Activated B cell treated with CpG ODN at 0.5 μM for 24 hours (primary cell): Measurements from ENCODE around the gene MYL9. TPM values are rescaled to one million over a fixed set of nuclear protein-coding genes. Genes with fewer than 3 reads are reported as not detected.

Source experiments
- ATAC-seq: fragments of 200-7000 bp; cut with Tn5 transposase; one replicate; pipeline ENCODE4 v1.10.0; 2021; ENCODE audit warnings: low read depth, mild to moderate bottlenecking, moderate library complexity
- CTCF ChIA-PET: fragments of 350-600 bp; sonication (Branson Sonifier 250); formaldehyde crosslinking; loops from one replicate; lab custom pipeline; 2021; ENCODE audit warnings: antibody characterized with exemption; lab: Charles Lee
- POLR2A ChIA-PET: fragments of 350-600 bp; sonication (Branson Sonifier 250); formaldehyde crosslinking; loops from one replicate; lab custom pipeline; 2021; ENCODE audit warnings: antibody characterized with exemption; lab: Charles Lee
- DNase-seq: peaks from one replicate; pipeline ENCODE4 v3.0.0; 2022
- H3K27ac Mint-ChIP-seq: one replicate; pipeline ENCODE4 v1.8.0; 2020; ENCODE audit warnings: mixed read lengths
- H3K27me3 Mint-ChIP-seq: one replicate; pipeline ENCODE4 v1.8.0; 2021; ENCODE audit warnings: mixed read lengths
- H3K36me3 Mint-ChIP-seq: one replicate; pipeline ENCODE4 v1.8.0; 2021; ENCODE audit warnings: low read depth, mixed read lengths
- H3K4me1 Mint-ChIP-seq: one replicate; pipeline ENCODE4 v1.8.0; 2021; ENCODE audit warnings: mixed read lengths
- H3K4me3 Mint-ChIP-seq: one replicate; pipeline ENCODE4 v1.8.0; 2020; ENCODE audit warnings: mild to moderate bottlenecking, mixed read lengths
- H3K9me3 Mint-ChIP-seq: one replicate; pipeline ENCODE4 v1.8.0; 2020; ENCODE audit warnings: mixed read lengths
- CTCF ChIP-seq: fragments of 200-600 bp; IDR thresholded peaks from one replicate; pipeline ENCODE4 v1.8.0; 2022; ENCODE audit warnings: antibody characterized with exemption, mild to moderate bottlenecking
- intact Hi-C: fragments of 100-400 bp; cut with micrococcal nuclease; formaldehyde crosslinking; loops from one replicate; pipeline ENCODE4 v1.15.1; 2024
- total RNA-seq: library from RNA; stranded (reverse); gene quantifications from 2 replicates; pipeline ENCODE4 v1.2.3, GENCODE V29; 2022

MYL9 gene
- total RNA-seq, 1 donor from 2014 or later = 5.4 TPM

- H3K9me3 Mint-ChIP-seq = no peaks in the 10 kb centered on the region
- no peak for ATAC-seq
- peak overlapping the region; percentile 71 for H3K27ac Mint-ChIP-seq
- no peak for DNase-seq
- H3K36me3 Mint-ChIP-seq = peaks cover 65% of the 10 kb centered on the region
- POLR2A ChIA-PET = interaction anchor here (0.6 kb wide), 1 partner anchor 1848 kb away, joined by 3 read pairs; no protein-coding TSS in a partner anchor
- intact Hi-C loops = no loop called here
- TF ChIP-seq CTCF = no peak
- H3K4me3 Mint-ChIP-seq = no peak overlapping the region
- no peaks in the 10 kb centered on the region for H3K27me3 Mint-ChIP-seq
- CTCF ChIA-PET = interaction anchor here (0.6 kb wide), 1 partner anchor 131 kb away, joined by 3 read pairs; no protein-coding TSS in a partner anchor
- peaks cover 19% of the 10 kb centered on the region for H3K4me1 Mint-ChIP-seq
Observed at GRCh38 chr20:36523341-36523740, 18.0 kb upstream of the MYL9 start.

- DNase-seq = no peak
- CTCF ChIA-PET = no interaction called here
Observed at GRCh38 chr20:36525620-36526365, 15.5 kb upstream of the MYL9 start.

GRCh38 chr20:36526521-36527011 is 14.8 kb upstream of the MYL9 start:
- ChIA-PET POLR2A (no interaction called here), CTCF (no interaction called here)
- TF ChIP-seq CTCF = no peak
- peaks cover 18% of the 10 kb centered on the region for H3K4me1 Mint-ChIP-seq
- ATAC-seq (no peak), DNase-seq (no peak)
- no peak overlapping the region for H3K27ac Mint-ChIP-seq
- H3K36me3 Mint-ChIP-seq = peaks cover 51% of the 10 kb centered on the region
- H3K27me3 Mint-ChIP-seq = no peaks in the 10 kb centered on the region
- intact Hi-C loops = no loop called here
- H3K9me3 Mint-ChIP-seq = no peaks in the 10 kb centered on the region
- H3K4me3 Mint-ChIP-seq = no peak overlapping the region

More at GRCh38 chr20:36525620-36526365, 15.5 kb upstream of the MYL9 start:
- intact Hi-C loops = no loop called here
- no peaks in the 10 kb centered on the region for H3K27me3 Mint-ChIP-seq
- no peak for ATAC-seq
- no peak overlapping the region for H3K4me3 Mint-ChIP-seq
- POLR2A ChIA-PET = no interaction called here
- no peak for TF ChIP-seq CTCF
- H3K4me1 Mint-ChIP-seq = peaks cover 18% of the 10 kb centered on the region
- peaks cover 57% of the 10 kb centered on the region for H3K36me3 Mint-ChIP-seq
- no peak overlapping the region for H3K27ac Mint-ChIP-seq
- no peaks in the 10 kb centered on the region for H3K9me3 Mint-ChIP-seq

- H3K27me3 Mint-ChIP-seq = no peaks in the 10 kb centered on the region
- no peak for TF ChIP-seq CTCF
- intact Hi-C loops = no loop called here
- no peak for DNase-seq
- no peak overlapping the region for H3K27ac Mint-ChIP-seq
- H3K36me3 Mint-ChIP-seq = peaks cover 45% of the 10 kb centered on the region
- ATAC-seq = no peak
- ChIA-PET POLR2A (no interaction called here), CTCF (no interaction called here)
- H3K4me1 Mint-ChIP-seq = peaks cover 18% of the 10 kb centered on the region
- no peak overlapping the region for H3K4me3 Mint-ChIP-seq
- H3K9me3 Mint-ChIP-seq = no peaks in the 10 kb centered on the region
Observed at GRCh38 chr20:36527331-36528125, 13.8 kb upstream of the MYL9 start.
